GM18867 (cell line): ENCODE measurements around the gene SYNRG.
"Not testable (repeated sequence)": the region's sequence is repeated elsewhere in the genome, so short reads cannot be mapped to it uniquely, and the experiment has no call there.

Experiments used
- ATAC-seq: cut with Tn5 transposase; IDR thresholded peaks from one replicate; pipeline ENCODE4 v1.9.1; 2021; ENCODE audit warnings: mild to moderate bottlenecking, moderate library complexity; ENCODE audit not compliant: unreplicated experiment

SYNRG gene

DNA sequence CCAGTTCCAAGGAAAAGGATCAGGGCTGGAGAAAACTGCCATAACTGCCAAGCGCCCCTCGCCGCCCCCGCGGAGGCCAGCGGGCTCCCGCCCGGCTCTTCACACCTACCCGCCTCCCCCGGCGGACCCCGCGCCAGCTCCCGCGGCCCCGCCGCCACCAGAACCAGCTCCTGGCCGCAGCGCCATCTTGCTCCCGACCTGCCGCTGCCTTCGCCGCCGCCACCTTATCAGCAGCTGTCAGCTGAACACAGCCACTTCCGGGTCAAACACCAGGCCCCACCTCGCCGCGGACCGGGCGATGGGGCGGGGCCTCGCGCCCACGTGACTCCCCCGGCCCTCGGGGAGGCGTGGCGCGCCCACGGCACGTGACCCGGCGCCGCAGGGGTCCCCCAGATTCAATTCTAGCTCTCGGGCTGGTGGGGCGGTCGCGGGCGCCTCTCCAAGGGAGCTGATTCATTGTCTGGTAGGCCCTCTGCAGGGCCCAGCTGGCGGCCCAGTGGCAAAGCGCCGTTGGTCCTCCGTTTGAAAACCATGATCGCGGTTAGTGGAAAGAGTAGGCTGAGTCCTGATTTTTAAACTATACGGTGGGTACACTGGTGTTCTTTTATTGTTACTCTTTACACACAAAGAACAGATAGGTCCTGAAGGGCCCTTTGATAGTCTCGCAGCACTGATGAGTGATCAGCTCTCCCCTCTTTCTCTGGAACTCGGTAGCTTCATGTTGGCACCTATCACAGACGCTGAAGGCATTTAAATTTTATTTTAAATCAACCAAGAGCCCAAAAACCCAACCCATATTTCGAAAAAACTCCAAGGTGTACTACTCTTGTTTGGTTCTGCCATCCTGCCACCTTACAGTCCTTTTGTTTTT lies at the start of gene SYNRG:
Gene SYNRG (minus strand): TSS at position 249 of the 871 bp plus-strand sequence. CDS start 63 bp downstream, at position 186.
- peak; percentile 89 for ATAC-seq

GRCh38 chr17:37657202-37657601 lies 48.0 kb upstream of the SYNRG start:
- no peak for ATAC-seq

GRCh38 chr17:37651849-37652248 lies 42.6 kb upstream of the SYNRG start:
- ATAC-seq: no peak

DNA sequence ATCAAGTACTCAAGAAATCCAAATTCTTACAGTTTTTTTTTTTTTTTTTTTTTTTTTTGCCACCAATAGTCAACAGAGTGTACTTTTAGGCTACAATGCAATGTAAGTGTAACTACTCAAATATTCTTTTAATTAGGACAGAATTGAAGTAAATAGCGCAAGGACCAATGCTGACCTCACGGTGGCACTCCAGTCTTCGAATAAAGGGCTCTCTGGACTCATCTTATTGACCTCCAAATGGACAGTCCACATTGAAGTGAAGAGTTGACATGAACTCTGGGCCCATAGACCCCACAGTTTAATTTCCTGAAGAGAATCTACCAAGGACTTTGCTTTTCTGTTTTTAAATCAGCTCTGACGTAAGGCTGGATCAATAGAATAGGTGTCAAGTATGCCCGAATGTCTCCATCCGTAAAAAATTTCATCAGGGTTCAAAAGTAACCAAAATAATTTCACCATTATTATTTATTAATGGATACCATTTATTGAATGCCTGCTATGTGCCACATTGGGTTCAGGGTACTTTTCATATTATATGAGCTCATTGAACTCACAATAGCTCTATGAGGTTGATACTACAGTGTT lies 41.3 kb upstream of the SYNRG start:
- ATAC-seq: no peak

- no peak for ATAC-seq
Observed at GRCh38 chr17:37648555-37648954, 39.3 kb upstream of the SYNRG start.

DNA sequence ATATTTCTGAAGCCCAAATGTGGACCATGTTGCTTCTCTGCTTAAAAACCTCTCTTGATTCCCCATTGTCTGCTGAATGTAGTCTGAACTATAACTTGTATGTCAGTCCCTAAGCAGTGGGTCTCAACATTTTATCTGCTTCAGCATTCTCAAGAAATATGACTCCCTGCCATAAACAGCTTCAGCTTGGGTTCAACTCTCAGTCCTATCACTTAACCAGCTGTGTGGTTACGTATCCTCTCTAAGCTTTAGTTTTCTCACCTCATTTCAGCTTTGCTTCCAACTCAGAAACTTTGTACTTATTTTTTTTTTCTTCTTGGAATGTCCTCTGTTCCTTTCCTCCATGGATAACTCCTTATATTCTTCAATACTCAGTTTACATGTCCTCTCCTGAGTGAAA lies 38.6 kb upstream of the SYNRG start:
- no peak for ATAC-seq

GRCh38 chr17:37643869-37644268 lies 34.7 kb upstream of the SYNRG start:
- no peak for ATAC-seq

DNA sequence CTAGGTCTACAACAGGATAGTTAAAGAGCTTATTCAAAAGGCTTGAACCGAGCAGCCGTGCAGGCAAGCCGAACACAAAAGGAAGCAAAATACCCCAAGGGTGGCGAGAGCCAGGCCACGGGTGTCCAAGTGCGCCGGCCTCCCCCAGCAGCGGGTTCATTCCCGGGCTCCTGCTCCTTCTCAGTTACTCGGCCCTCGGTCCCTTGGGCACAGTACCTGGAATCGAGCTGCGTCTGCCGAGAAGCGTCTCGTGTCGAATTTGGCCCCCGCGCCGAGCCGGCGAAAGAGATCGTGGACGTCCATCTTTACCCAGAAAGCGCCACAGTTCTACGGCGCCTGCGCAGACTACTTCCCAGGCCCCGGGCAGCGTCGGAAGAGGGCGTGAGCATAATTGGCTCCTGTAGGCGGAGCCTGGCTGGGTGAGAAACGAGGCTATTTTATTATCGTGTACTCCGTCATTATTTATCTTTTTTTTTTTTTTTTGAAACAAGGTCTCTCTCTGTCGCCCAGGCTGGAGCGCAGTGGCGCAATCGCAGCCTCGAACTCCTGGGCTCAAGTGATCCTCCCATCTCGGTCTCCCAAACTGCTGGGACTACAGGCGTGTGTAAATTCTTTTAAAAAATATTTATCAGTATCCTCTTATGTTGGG lies 34.0 kb upstream of the SYNRG start, which contains the start of gene DDX52:
Gene DDX52 (minus strand): TSS at position 329 of the 649 bp plus-strand sequence. CDS start 26 bp downstream, at position 303.
- ATAC-seq: peak; percentile 91

GRCh38 chr17:37642681-37643080 lies 33.5 kb upstream of the SYNRG start:
- ATAC-seq: no peak

- no peak for ATAC-seq
Observed at GRCh38 chr17:37640015-37640414, 30.8 kb upstream of the SYNRG start.

DNA sequence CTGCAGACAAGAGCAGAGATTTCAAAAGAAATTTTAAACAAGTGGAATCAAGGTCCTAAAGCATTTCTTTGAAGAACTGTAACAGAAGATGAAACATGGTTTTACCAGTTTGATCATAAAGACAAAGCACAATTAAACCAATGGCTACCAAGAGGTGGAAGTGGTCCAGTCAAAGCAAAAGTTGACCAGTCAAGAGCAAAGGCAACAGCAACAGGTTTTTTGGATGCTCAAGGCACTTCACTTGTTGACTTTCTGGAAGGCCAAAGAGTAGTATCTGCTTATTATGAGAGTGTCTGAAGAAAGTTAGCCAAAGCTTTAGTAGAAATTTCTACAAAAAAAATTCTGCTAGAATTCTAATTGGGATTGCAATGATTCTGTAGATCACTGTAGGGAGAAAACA lies 28.7 kb upstream of the SYNRG start:
- ATAC-seq: no peak

GRCh38 chr17:37616430-37616829 lies 7.2 kb upstream of the SYNRG start:
- not testable (repeated sequence) for ATAC-seq

- no peak for ATAC-seq
Observed at GRCh38 chr17:37614823-37615222, 5.6 kb upstream of the SYNRG start.

- no peak for ATAC-seq
Observed at GRCh38 chr17:37614391-37614790, 5.2 kb upstream of the SYNRG start.

DNA sequence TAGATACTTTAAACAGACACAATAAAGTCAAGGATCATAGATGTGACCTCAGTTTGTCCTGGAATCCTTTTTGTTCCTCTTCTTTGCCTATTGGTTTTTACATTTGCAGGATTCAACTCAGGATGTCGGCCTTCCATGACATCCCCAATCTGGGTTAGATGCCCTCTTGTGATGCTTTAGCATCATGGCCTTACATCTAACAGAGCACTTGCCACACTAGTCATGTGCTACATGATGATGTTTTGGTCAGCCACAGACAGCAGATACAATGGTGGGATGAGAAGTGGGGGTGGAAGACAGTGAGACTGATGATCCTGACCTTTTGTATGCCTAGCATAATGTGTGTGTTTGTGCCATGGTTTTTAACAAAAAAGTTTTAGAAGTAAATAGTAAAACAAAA lies 1.8 kb upstream of the SYNRG start:
- ATAC-seq: no peak

DNA sequence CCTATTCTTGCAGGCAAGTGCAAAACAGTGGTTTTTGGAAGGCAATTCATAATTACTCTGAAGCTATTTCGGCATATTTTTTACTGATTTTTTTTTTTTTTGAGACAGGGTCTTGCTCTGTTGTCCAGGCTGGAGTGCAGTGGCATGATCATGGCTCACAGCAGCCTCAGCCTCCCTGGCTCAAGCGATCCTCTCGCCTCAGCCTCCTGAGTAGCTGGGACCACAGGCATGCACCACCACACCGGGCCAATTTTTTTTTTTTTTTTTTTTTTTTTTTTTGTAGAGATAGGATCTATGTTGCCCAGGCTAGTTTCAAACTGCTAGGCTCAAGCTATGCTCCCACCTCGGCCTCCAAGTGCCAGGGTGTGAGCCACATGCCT lies 813 bp upstream of the SYNRG start:
- not testable (repeated sequence) for ATAC-seq

DNA sequence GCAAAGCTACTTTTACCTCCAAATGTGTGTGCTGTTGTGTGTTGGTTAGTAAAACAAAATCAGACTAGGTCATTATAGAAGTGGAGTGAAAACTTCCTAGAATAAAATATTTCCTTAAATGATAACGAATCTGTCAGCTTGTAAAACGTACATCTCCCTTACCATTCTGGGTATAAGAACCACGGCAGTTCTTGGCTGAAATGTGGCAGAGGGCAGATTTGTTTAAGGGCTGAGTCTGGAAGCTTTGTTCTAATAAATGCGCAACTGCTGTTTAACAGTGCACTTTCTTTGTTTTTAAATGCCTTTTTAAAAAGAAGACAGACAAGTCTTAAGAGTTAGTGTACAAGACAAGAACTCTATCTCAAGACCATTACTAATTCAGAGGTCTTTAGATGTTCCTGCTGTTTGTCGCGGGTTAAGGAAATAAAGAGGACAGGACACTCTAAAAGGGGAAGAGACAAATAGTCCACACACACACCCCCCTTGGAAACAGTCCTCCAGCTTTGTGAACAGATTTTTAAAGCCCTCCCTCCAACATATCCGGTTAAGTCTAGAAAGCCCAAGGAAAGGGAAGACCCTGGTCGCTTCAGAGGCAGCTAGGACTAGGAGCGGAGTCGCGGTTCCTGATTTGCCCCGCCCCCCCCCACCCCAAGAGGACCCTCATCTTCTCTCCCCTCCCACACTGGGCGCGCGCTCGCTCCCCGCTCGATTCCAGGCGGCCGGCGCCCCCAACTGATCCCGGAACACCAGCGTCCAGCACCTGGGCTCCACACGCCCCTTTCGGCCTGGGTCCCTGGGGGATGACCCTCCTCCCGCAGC lies 658 bp downstream of the SYNRG start:
- peak; percentile 1 for ATAC-seq

- no peak for ATAC-seq
Observed at GRCh38 chr17:37607637-37608331, 1.4 kb downstream of the SYNRG start.

DNA sequence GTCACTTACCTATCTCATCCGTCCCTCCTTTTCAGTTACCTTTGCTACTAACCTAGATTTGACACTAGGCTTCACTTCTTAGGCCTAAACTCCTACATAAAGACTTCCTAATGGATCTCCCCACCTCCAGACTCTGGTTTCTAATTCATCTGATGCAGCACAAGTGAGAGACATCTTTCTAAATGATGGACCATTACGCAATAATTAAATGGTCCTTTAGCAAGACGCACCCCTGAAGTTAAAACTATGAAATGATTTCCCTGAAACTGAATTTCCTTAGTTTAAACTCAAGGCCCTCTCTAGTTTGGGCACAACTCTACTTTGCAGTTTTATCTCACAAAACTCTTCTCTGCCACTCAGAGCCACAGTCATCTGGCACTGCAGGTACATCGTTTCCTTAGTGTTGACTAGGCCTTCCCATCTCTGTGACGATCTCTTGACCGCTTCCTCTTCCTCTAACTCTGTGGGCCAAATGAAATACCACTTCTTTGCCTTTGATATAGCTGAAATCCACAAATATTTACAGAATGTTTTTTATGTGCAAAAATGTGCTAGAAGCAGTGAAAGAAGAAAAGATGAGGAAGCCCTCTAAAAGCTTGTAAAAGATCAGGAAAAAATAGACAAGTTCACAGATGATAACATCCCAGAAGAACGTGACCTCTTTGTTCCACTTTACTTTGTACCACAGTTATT lies 3.3 kb downstream of the SYNRG start:
- ATAC-seq: no peak

DNA sequence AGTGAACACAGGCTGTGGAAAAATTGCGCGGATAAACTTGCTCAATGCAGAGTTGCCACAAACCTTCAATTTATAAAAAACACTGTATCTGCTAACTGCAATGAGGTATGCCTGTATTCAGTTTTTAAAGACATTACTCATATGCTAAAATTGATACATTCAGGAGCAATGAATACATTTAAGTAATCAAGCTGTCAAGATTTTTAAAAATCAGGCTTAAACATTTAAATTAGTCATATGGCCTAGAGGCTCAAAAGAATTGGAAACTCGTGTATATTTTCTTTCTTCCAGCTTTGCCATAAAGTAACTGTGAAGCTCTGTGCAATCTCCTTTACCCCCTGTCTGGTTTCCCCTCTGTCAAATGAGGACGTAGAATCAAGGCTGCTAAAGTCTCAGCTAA lies 4.1 kb downstream of the SYNRG start:
- no peak for ATAC-seq
